ENCODE data around the gene ERP27. TPM values are rescaled to one million over a fixed set of nuclear protein-coding genes. Genes with fewer than 3 reads are reported as not detected.

Gene ERP27
- total RNA-seq, 1 donor from 2014 or later, result not detected

- no peak overlapping the region for H3K4me3 ChIP-seq
- no peaks in the 10 kb centered on the region for H3K9me3 Mint-ChIP-seq
- DNase-seq (ENCODE audit: low spot score), result no peak
- no peak overlapping the region for H3K4me2 ChIP-seq
- H3K27ac ChIP-seq, result no peak overlapping the region
- no peaks in the 10 kb centered on the region for H3K36me3 ChIP-seq
- H3K36me3 Mint-ChIP-seq, result no peaks in the 10 kb centered on the region
- no peaks in the 10 kb centered on the region for H3K27me3 Mint-ChIP-seq (ENCODE audit: insufficient read depth, low read depth)
- H3K27ac Mint-ChIP-seq, result no peak overlapping the region
- H2AFZ ChIP-seq (replicated peaks), result no peak overlapping the region
- no peak overlapping the region for H3K4me3 Mint-ChIP-seq
- no peak for TF ChIP-seq EZH2phosphoT487 (IDR thresholded peaks at IDR 0.05)
- TF ChIP-seq CTCF (IDR thresholded peaks at IDR 0.05), result no peak
- no peaks in the 10 kb centered on the region for H3F3A ChIP-seq (ENCODE audit: low read depth)
- no peak overlapping the region for H3K9ac ChIP-seq
- H3K27me3 ChIP-seq, result no peaks in the 10 kb centered on the region
- no peaks in the 10 kb centered on the region for H3K4me1 ChIP-seq
- no peaks in the 10 kb centered on the region for H3K4me1 Mint-ChIP-seq
- no peaks in the 10 kb centered on the region for H4K20me1 ChIP-seq (ENCODE audit: low read depth)
- no peaks in the 10 kb centered on the region for H3K79me2 ChIP-seq (ENCODE audit: low read depth)
- no peaks in the 10 kb centered on the region for H3K9me3 ChIP-seq (ENCODE audit: low read depth)
These were observed 44.2 kb upstream of the ERP27 start for GRCh38 chr12:14982562-14982961.

- Mint-ChIP-seq H3K4me3 (no peak overlapping the region), H3K9me3 (no peaks in the 10 kb centered on the region), H3K4me1 (no peaks in the 10 kb centered on the region), H3K27me3 (ENCODE audit: insufficient read depth, low read depth) (no peaks in the 10 kb centered on the region), H3K27ac (no peak overlapping the region), H3K36me3 (no peaks in the 10 kb centered on the region)
- no peak overlapping the region for H3K4me2 ChIP-seq
- H3K9me3 ChIP-seq (ENCODE audit: low read depth), result no peaks in the 10 kb centered on the region
- H3K9ac ChIP-seq, result no peak overlapping the region
- no peak overlapping the region for H2AFZ ChIP-seq (replicated peaks)
- H4K20me1 ChIP-seq (ENCODE audit: low read depth), result no peaks in the 10 kb centered on the region
- no peaks in the 10 kb centered on the region for H3K36me3 ChIP-seq
- H3K27me3 ChIP-seq, result no peaks in the 10 kb centered on the region
- no peak overlapping the region for H3K4me3 ChIP-seq
- no peaks in the 10 kb centered on the region for H3K79me2 ChIP-seq (ENCODE audit: low read depth)
- H3F3A ChIP-seq (ENCODE audit: low read depth), result no peaks in the 10 kb centered on the region
- DNase-seq (ENCODE audit: low spot score), result no peak
- H3K27ac ChIP-seq, result no peak overlapping the region
- no peaks in the 10 kb centered on the region for H3K4me1 ChIP-seq
- TF ChIP-seq EZH2 (IDR thresholded peaks at IDR 0.05) (no peak), EZH2phosphoT487 (IDR thresholded peaks at IDR 0.05) (no peak), CTCF (IDR thresholded peaks at IDR 0.05) (no peak)
These were observed 42.7 kb upstream of the ERP27 start for GRCh38 chr12:14981049-14981448.

GRCh38 chr12:14979468-14979867, 41.1 kb upstream of the ERP27 start:
- H2AFZ ChIP-seq (replicated peaks), result no peak overlapping the region
- Mint-ChIP-seq H3K27me3 (ENCODE audit: insufficient read depth, low read depth) (no peaks in the 10 kb centered on the region), H3K27ac (no peak overlapping the region), H3K36me3 (no peaks in the 10 kb centered on the region), H3K4me1 (no peaks in the 10 kb centered on the region), H3K4me3 (no peak overlapping the region), H3K9me3 (no peaks in the 10 kb centered on the region)
- no peaks in the 10 kb centered on the region for H3K79me2 ChIP-seq (ENCODE audit: low read depth)
- H3K9ac ChIP-seq, result no peak overlapping the region
- H3K36me3 ChIP-seq, result no peaks in the 10 kb centered on the region
- no peak for DNase-seq (ENCODE audit: low spot score)
- no peaks in the 10 kb centered on the region for H3F3A ChIP-seq (ENCODE audit: low read depth)
- no peak overlapping the region for H3K4me3 ChIP-seq
- H3K27me3 ChIP-seq, result no peaks in the 10 kb centered on the region
- no peaks in the 10 kb centered on the region for H3K9me3 ChIP-seq (ENCODE audit: low read depth)
- TF ChIP-seq EZH2phosphoT487 (IDR thresholded peaks at IDR 0.05) (no peak), CTCF (IDR thresholded peaks at IDR 0.05) (no peak), EZH2 (IDR thresholded peaks at IDR 0.05) (no peak)
- no peaks in the 10 kb centered on the region for H4K20me1 ChIP-seq (ENCODE audit: low read depth)
- H3K27ac ChIP-seq, result no peak overlapping the region
- H3K4me1 ChIP-seq, result no peaks in the 10 kb centered on the region
- H3K4me2 ChIP-seq, result no peak overlapping the region

- no peak overlapping the region for H3K4me3 Mint-ChIP-seq
- no peaks in the 10 kb centered on the region for H3K9me3 Mint-ChIP-seq
These were observed 38.3 kb upstream of the ERP27 start for GRCh38 chr12:14976658-14977057.

More at GRCh38 chr12:14976658-14977057, 38.3 kb upstream of the ERP27 start:
- no peak overlapping the region for H3K4me3 ChIP-seq
- no peak for TF ChIP-seq EZH2 (IDR thresholded peaks at IDR 0.05)
- TF ChIP-seq EZH2phosphoT487 (IDR thresholded peaks at IDR 0.05), result no peak
- TF ChIP-seq CTCF (IDR thresholded peaks at IDR 0.05), result no peak
- no peak for DNase-seq (ENCODE audit: low spot score)
- peaks cover 8% of the 10 kb centered on the region for H3K4me1 ChIP-seq
- Mint-ChIP-seq H3K4me1 (peaks cover 6% of the 10 kb centered on the region), H3K36me3 (no peaks in the 10 kb centered on the region), H3K27me3 (ENCODE audit: insufficient read depth, low read depth) (no peaks in the 10 kb centered on the region), H3K27ac (no peak overlapping the region)
- H3K9me3 ChIP-seq (ENCODE audit: low read depth), result no peaks in the 10 kb centered on the region
- no peaks in the 10 kb centered on the region for H3F3A ChIP-seq (ENCODE audit: low read depth)
- H3K4me2 ChIP-seq, result no peak overlapping the region
- H4K20me1 ChIP-seq (ENCODE audit: low read depth), result no peaks in the 10 kb centered on the region
- no peak overlapping the region for H3K27ac ChIP-seq
- H3K36me3 ChIP-seq, result no peaks in the 10 kb centered on the region
- H3K79me2 ChIP-seq (ENCODE audit: low read depth), result no peaks in the 10 kb centered on the region
- no peak overlapping the region for H3K9ac ChIP-seq
- no peak overlapping the region for H2AFZ ChIP-seq (replicated peaks)
- no peaks in the 10 kb centered on the region for H3K27me3 ChIP-seq

All from neural progenitor cell (in vitro differentiated cells).